Measurements from ENCODE around the gene EXOC6B.

Gene EXOC6B

GRCh38 chr2:72289736-72290135 lies 536.1 kb downstream of the EXOC6B start:
- Histone ChIP-seq H3K4me1 (ENCODE audit: control insufficient read depth, insufficient read depth, low read length) (no peaks in the 10 kb centered on the region), H3K9me3 (ENCODE audit: control insufficient read depth, insufficient read depth, low read depth, low read length) (no peaks in the 10 kb centered on the region), H3K36me3 (ENCODE audit: control insufficient read depth in 2 of 2, insufficient read depth in 1 of 2, low read length in 2 of 2) (no peaks in the 10 kb centered on the region), H3K4me3 (ENCODE audit: low read depth, low read length) (no peak overlapping the region), H3K27ac (ENCODE audit: extremely low read depth, low read depth, low read length) (no peak overlapping the region)
- TF ChIP-seq ZNF184 (tag by site-specific recombination; IDR thresholded peaks at IDR 0.05), result no peak
- TF ChIP-seq MYNN (tag by site-specific recombination; IDR thresholded peaks at IDR 0.05; ENCODE audit: borderline replicate concordance), result no peak
- TF ChIP-seq HIC1 (tag by site-specific recombination; IDR thresholded peaks at IDR 0.05), result no peak
- peak; percentile 97 for TF ChIP-seq ZNF10 (tag by site-specific recombination; IDR thresholded peaks at IDR 0.05)
- POLR2A ChIA-PET, result no interaction called here
- CTCF ChIA-PET, result no interaction called here

GRCh38 chr2:72289283-72289682 lies 536.5 kb downstream of the EXOC6B start:
- no peaks in the 10 kb centered on the region for H3K36me3 ChIP-seq (ENCODE audit: control insufficient read depth in 2 of 2, insufficient read depth in 1 of 2, low read length in 2 of 2)
- H3K9me3 ChIP-seq (ENCODE audit: control insufficient read depth, insufficient read depth, low read depth, low read length), result no peaks in the 10 kb centered on the region
- H3K4me3 ChIP-seq (ENCODE audit: low read depth, low read length), result no peak overlapping the region
- POLR2A ChIA-PET, result no interaction called here
- H3K27ac ChIP-seq (ENCODE audit: extremely low read depth, low read depth, low read length), result no peak overlapping the region
- H3K4me1 ChIP-seq (ENCODE audit: control insufficient read depth, insufficient read depth, low read length), result no peaks in the 10 kb centered on the region
- no peak for TF ChIP-seq IKZF3 (tag by site-specific recombination; IDR thresholded peaks at IDR 0.05)
- no peak for TF ChIP-seq EGR2 (tag by site-specific recombination; IDR thresholded peaks at IDR 0.05; ENCODE audit: low read depth)
- no peak for TF ChIP-seq ZNF174 (tag by site-specific recombination; IDR thresholded peaks at IDR 0.05)
- no peak for TF ChIP-seq KLF1 (tag by site-specific recombination; IDR thresholded peaks at IDR 0.05)
- TF ChIP-seq ZNF596 (tag by site-specific recombination; IDR thresholded peaks at IDR 0.05), result no peak
- no peak for TF ChIP-seq GLIS1 (tag by site-specific recombination; IDR thresholded peaks at IDR 0.05)
- no peak for TF ChIP-seq ZBTB6 (tag by site-specific recombination; IDR thresholded peaks at IDR 0.05)
- no peak for TF ChIP-seq ZNF626 (tag by site-specific recombination; IDR thresholded peaks at IDR 0.05)
- CTCF ChIA-PET, result no interaction called here

- no peaks in the 10 kb centered on the region for H3K9me3 ChIP-seq (ENCODE audit: control insufficient read depth, insufficient read depth, low read depth, low read length)
- no peak overlapping the region for H3K4me3 ChIP-seq (ENCODE audit: low read depth, low read length)
- ChIA-PET CTCF (interaction anchor here (0.7 to 1.1 kb wide), 2 partner anchors 15 to 18 kb away, joined by 3 read pairs; no protein-coding TSS in a partner anchor), POLR2A (no interaction called here)
- no peak for TF ChIP-seq ZNF16 (tag by site-specific recombination; IDR thresholded peaks at IDR 0.05; ENCODE audit: low read depth)
- TF ChIP-seq ZNF473 (tag by site-specific recombination; IDR thresholded peaks at IDR 0.05), result no peak
- TF ChIP-seq ZNF433 (tag by site-specific recombination; IDR thresholded peaks at IDR 0.05; ENCODE audit: low read depth), result no peak
- TF ChIP-seq YY2 (tag by site-specific recombination; IDR thresholded peaks at IDR 0.05), result no peak
- TF ChIP-seq ZNF280C (tag by site-specific recombination; IDR thresholded peaks at IDR 0.05), result no peak
- TF ChIP-seq ZNF10 (tag by site-specific recombination; IDR thresholded peaks at IDR 0.05), result no peak
- no peak for TF ChIP-seq ZSCAN5A (tag by site-specific recombination; IDR thresholded peaks at IDR 0.05)
- TF ChIP-seq ZNF112 (tag by site-specific recombination; IDR thresholded peaks at IDR 0.05), result no peak
- peaks cover 16% of the 10 kb centered on the region for H3K4me1 ChIP-seq (ENCODE audit: control insufficient read depth, insufficient read depth, low read length)
- no peak overlapping the region for H3K27ac ChIP-seq (ENCODE audit: extremely low read depth, low read depth, low read length)
- no peaks in the 10 kb centered on the region for H3K36me3 ChIP-seq (ENCODE audit: control insufficient read depth in 2 of 2, insufficient read depth in 1 of 2, low read length in 2 of 2)
Observed at GRCh38 chr2:72278046-72278445, 547.8 kb downstream of the EXOC6B start.
